HCT116 (cell line): Measurements from ENCODE around the gene KLHL25. TPM values are rescaled to one million over a fixed set of nuclear protein-coding genes. Genes with fewer than 3 reads are reported as not detected.

ENCODE experiments used
- ATAC-seq: fragments of 200-7000 bp; cut with Tn5 transposase; 2 replicates; pipeline ENCODE4 v1.9.1; 2020; ENCODE audit warnings: mild to moderate bottlenecking, moderate library complexity
- BruUV-seq: library from RNA; stranded (reverse); fragments of 400-500 nt; replicated peaks from 2 replicates; lab custom pipeline; 2021; lab: Mats Ljungman, UMichigan
- CTCF ChIA-PET: fragments of 300-600 bp; sonication (Branson Sonifier 250); formaldehyde crosslinking; loops from one replicate; lab custom pipeline; 2021; ENCODE audit warnings: antibody characterized with exemption; lab: Charles Lee
- POLR2A ChIA-PET: fragments of 300-600, 350-600 bp; sonication (Branson Sonifier 250); formaldehyde crosslinking; loops from one replicate; lab custom pipeline; 2021; ENCODE audit warnings: antibody characterized with exemption; lab: Charles Lee
- RAD21 ChIA-PET, 2 experiments: fragments of 300-600 bp; sonication (Branson Sonifier 250); formaldehyde crosslinking; loops; one replicate each; lab custom pipeline; 2023; ENCODE audit warnings: low total read pairs in 2 of 2; ENCODE audit not compliant: uncharacterized antibody in 2 of 2, unreplicated experiment in 2 of 2, low non-redundant PET in 1 of 2; lab: Charles Lee
- DNase-seq: peaks from one replicate; pipeline ENCODE4 v3.0.0-alpha.2; 2010; ENCODE audit warnings: low read depth, low spot score
- H2AFZ ChIP-seq: fragments of 200-600 bp; shearing (Covaris generic), sonication (generic); 2 replicates; pipeline ENCODE4 v1.6.1; 2017; ENCODE audit warnings: low read depth, mixed run types, mixed read lengths, antibody characterized with exemption, low read length; ENCODE audit not compliant: poor library complexity, severe bottlenecking
- H3K27ac ChIP-seq: 2 replicates; pipeline ENCODE4 v1.5.1; 2012; ENCODE audit warnings: low read depth, low read length
- H3K27me3 ChIP-seq: fragments of 200-600 bp; sonication (generic); 2 replicates; pipeline ENCODE4 v1.6.1; 2016; ENCODE audit warnings: mixed run types, low read length, mixed read lengths; ENCODE audit not compliant: insufficient read depth
- H3K36me3 ChIP-seq, 2 experiments: fragments of 200-500 bp in 1 of 2; fragments of 200-600 bp in 1 of 2; sonication (Bioruptor generic) in 1 of 2; sonication (generic) in 1 of 2; 2 replicates each; pipeline versions ENCODE4 v1.5.1 to v1.6.1; 2014 to 2016; ENCODE audit warnings: low read length in 2 of 2, inconsistent platforms in 1 of 2, mixed read lengths in 1 of 2, mixed run types in 1 of 2; ENCODE audit not compliant: insufficient read depth in 2 of 2, control insufficient read depth in 1 of 2
- H3K4me1 ChIP-seq, 2 experiments: fragments of 200-600 bp in 1 of 2; sonication (generic) in 1 of 2; 2 replicates each; pipeline versions ENCODE4 v1.5.1 to v1.6.1; 2012 to 2017; ENCODE audit warnings: low read length in 2 of 2, inconsistent platforms in 1 of 2, mild to moderate bottlenecking in 1 of 2, mixed read lengths in 1 of 2, mixed run types in 1 of 2, moderate library complexity in 1 of 2; ENCODE audit not compliant: insufficient read depth in 2 of 2, control insufficient read depth in 1 of 2
- H3K4me2 ChIP-seq: fragments of 200-600 bp; sonication (generic); 2 replicates; pipeline ENCODE4 v1.6.1; 2017; ENCODE audit warnings: mixed run types, low read length, mixed read lengths
- H3K4me3 ChIP-seq, 2 experiments: fragments of 200-600 bp in 1 of 2; sonication (generic) in 1 of 2; replicated peaks in 1 of 2; 2 replicates each; pipeline ENCODE4 v1.5.1; 2011 to 2016; ENCODE audit warnings: low read length in 2 of 2, control low read depth in 1 of 2, low read depth in 1 of 2, mild to moderate bottlenecking in 1 of 2, mixed read lengths in 1 of 2, mixed run types in 1 of 2
- H3K79me2 ChIP-seq: fragments of 200-600 bp; sonication (generic); 2 replicates; pipeline ENCODE4 v1.6.1; 2017; ENCODE audit warnings: mild to moderate bottlenecking, mixed run types, low read length, moderate library complexity, mixed read lengths; ENCODE audit not compliant: insufficient read depth
- H3K9ac ChIP-seq: fragments of 200-600 bp; sonication (generic); 2 replicates; pipeline ENCODE4 v1.6.1; 2016; ENCODE audit warnings: low read length, mixed read lengths
- H3K9me2 ChIP-seq: fragments of 200-600 bp; sonication (generic), shearing (Covaris generic); 2 replicates; pipeline ENCODE4 v1.6.1; 2017; ENCODE audit warnings: mixed run types, mild to moderate bottlenecking, moderate library complexity; ENCODE audit not compliant: insufficient read depth
- H3K9me3 ChIP-seq, 2 experiments: fragments of 200-500 bp in 1 of 2; fragments of 200-600 bp in 1 of 2; sonication (Bioruptor generic) in 1 of 2; sonication (generic) in 1 of 2; 2 replicates each; pipeline ENCODE4 v1.6.1; 2014 to 2017; ENCODE audit warnings: low read length in 2 of 2, mixed read lengths in 2 of 2, inconsistent platforms in 1 of 2, low read depth in 1 of 2, mild to moderate bottlenecking in 1 of 2, mixed run types in 1 of 2, moderate library complexity in 1 of 2; ENCODE audit not compliant: control insufficient read depth in 1 of 2, insufficient read depth in 1 of 2
- H4K20me1 ChIP-seq: fragments of 200-600 bp; sonication (generic), shearing (Covaris generic); 2 replicates; pipeline ENCODE4 v1.6.1; 2017; ENCODE audit warnings: mixed run types, mild to moderate bottlenecking, moderate library complexity; ENCODE audit not compliant: insufficient read depth
- ATF3 ChIP-seq: IDR thresholded peaks from 2 replicates; pipeline ENCODE4 v1.6.1; 2012
- CBX3 ChIP-seq: IDR thresholded peaks from 2 replicates; pipeline ENCODE4 v1.6.1; 2012; ENCODE audit warnings: low read depth
- CTCF ChIP-seq, 3 experiments: fragments of 200-600 bp in 1 of 3; sonication (generic) in 1 of 3; IDR thresholded peaks in 2 of 3; conservative IDR thresholded peaks in 1 of 3; 2 replicates each; pipeline ENCODE4 v1.5.1; 2012 to 2017; ENCODE audit warnings: low read depth in 2 of 3, low read length in 2 of 3, antibody characterized with exemption in 1 of 3, borderline replicate concordance in 1 of 3, control low read depth in 1 of 3, mild to moderate bottlenecking in 1 of 3, mixed read lengths in 1 of 3, mixed run types in 1 of 3, moderate library complexity in 1 of 3; ENCODE audit not compliant: insufficient read depth in 1 of 3
- ELF1 ChIP-seq: IDR thresholded peaks from 2 replicates; pipeline ENCODE4 v1.6.1; 2012; ENCODE audit warnings: low read depth, borderline replicate concordance
- EZH2phosphoT487 ChIP-seq: fragments of 200-600 bp; IDR thresholded peaks from 2 replicates; pipeline ENCODE4 v1.6.1; 2018; ENCODE audit warnings: antibody characterized with exemption, borderline replicate concordance
- POLR2A ChIP-seq: IDR thresholded peaks from 2 replicates; pipeline ENCODE4 v1.7.0; 2011; ENCODE audit warnings: borderline replicate concordance; ENCODE audit not compliant: insufficient read depth, insufficient read length; ENCODE audit errors: extremely low read depth
- RAD21 ChIP-seq: IDR thresholded peaks from 2 replicates; pipeline ENCODE4 v1.6.1; 2012; ENCODE audit warnings: low read depth, mild to moderate bottlenecking
- SRF ChIP-seq: IDR thresholded peaks from 2 replicates; pipeline ENCODE4 v1.6.1; 2012; ENCODE audit warnings: low read depth
- YY1 ChIP-seq: IDR thresholded peaks from 2 replicates; pipeline ENCODE4 v1.6.1; 2011; ENCODE audit warnings: low read length, low read depth, moderate library complexity, mild to moderate bottlenecking; ENCODE audit not compliant: insufficient replicate concordance; ENCODE audit errors: extremely low read depth
- intact Hi-C: fragments of 100-400 bp; cut with micrococcal nuclease; formaldehyde crosslinking; loops from 2 replicates; pipeline ENCODE4 v1.10.0; 2022
- total RNA-seq: library from RNA; stranded (reverse); gene quantifications from one replicate; pipeline ENCODE4 v1.2.1, GENCODE V29; 2021; ENCODE audit not compliant: unreplicated experiment

The KLHL25 gene
- total RNA-seq, 1 experiment from 2014 or later = 5.3 TPM

- no peak for TF ChIP-seq CTCF (IDR thresholded peaks at IDR 0.05 in 2 of 3, conservative IDR thresholded peaks at IDR 0.05 in 1 of 3; ENCODE audit: borderline replicate concordance in 1 of 3, insufficient read depth in 1 of 3, low read depth in 2 of 3, low read length in 2 of 3)
These were observed 49.1 kb downstream of the KLHL25 start (continued) for GRCh38 chr15:85745525-85746150.

GRCh38 chr15:85745023-85745422 is 49.7 kb downstream of the KLHL25 start:
- no peak for DNase-seq
- H3K4me3 ChIP-seq = no peak overlapping the region
- no peaks in the 10 kb centered on the region for H3K4me1 ChIP-seq
- BruUV-seq = TSS peak; percentile 14
- intact Hi-C loops = no loop called here
- RAD21 ChIA-PET = no interaction called here
- H4K20me1 ChIP-seq = no peaks in the 10 kb centered on the region
- H3K27ac ChIP-seq = no peak overlapping the region
- H3K4me2 ChIP-seq = no peak overlapping the region
- no peak for ATAC-seq
- no peaks in the 10 kb centered on the region for H3K9me3 ChIP-seq
- H3K79me2 ChIP-seq = no peaks in the 10 kb centered on the region
- no peaks in the 10 kb centered on the region for H3K27me3 ChIP-seq
- TF ChIP-seq RAD21 (no peak), SRF (no peak), ELF1 (no peak), CBX3 (no peak), POLR2A (no peak), ATF3 (no peak), YY1 (no peak), EZH2phosphoT487 (no peak)
- H2AFZ ChIP-seq = no peak overlapping the region
- no peak overlapping the region for H3K9ac ChIP-seq
- peaks cover 0 to 17% of the 10 kb centered on the region in 2 experiments; a peak in 2 of 4 replicates for H3K36me3 ChIP-seq
- H3K9me2 ChIP-seq = no peaks in the 10 kb centered on the region
- POLR2A ChIA-PET = no interaction called here
- CTCF ChIA-PET = no interaction called here
